ENCODE results near the gene C2orf49.

GRCh38 chr2:105361102-105361889 lies 24.0 kb downstream of the C2orf49 start:
- TF ChIP-seq NFRKB (IDR thresholded peaks at IDR 0.05) = no peak
- no peak for TF ChIP-seq BHLHE40 (IDR thresholded peaks at IDR 0.05; ENCODE audit: borderline replicate concordance)
- no peak for TF ChIP-seq FOXK2 (IDR thresholded peaks at IDR 0.05)
- no peak for TF ChIP-seq ZNF384 (IDR thresholded peaks at IDR 0.05)
- no peak for TF ChIP-seq TARDBP (IDR thresholded peaks at IDR 0.05)
- no peak for TF ChIP-seq HDGF (IDR thresholded peaks at IDR 0.05; ENCODE audit: borderline replicate concordance)

Data from HEK293T (cell line).